Colonic mucosa (tissue), 4 donors: Measurements from ENCODE around the gene FAM98B. TPM values are rescaled to one million over a fixed set of nuclear protein-coding genes. Genes with fewer than 3 reads are reported as not detected.
"Not testable (repeated sequence)": the region's sequence is repeated elsewhere in the genome, so short reads cannot be mapped to it uniquely, and the experiment has no call there.

Experiments
- DNase-seq: peaks from one replicate; pipeline ENCODE4 v3.0.0-alpha.2; 2020
- H3K27ac ChIP-seq: fragments of 200-600 bp; one replicate; pipeline ENCODE4 v1.8.0; 2021
- H3K27me3 ChIP-seq: fragments of 200-600 bp; one replicate; pipeline ENCODE4 v1.8.0; 2021
- H3K36me3 ChIP-seq: fragments of 200-600 bp; one replicate; pipeline ENCODE4 v1.8.0; 2021
- H3K4me1 ChIP-seq: fragments of 200-600 bp; one replicate; pipeline ENCODE4 v1.8.0; 2021; ENCODE audit warnings: mild to moderate bottlenecking
- H3K4me3 ChIP-seq: fragments of 200-600 bp; one replicate; pipeline ENCODE4 v1.8.0; 2021
- H3K9ac ChIP-seq, 2 donors: one replicate each; pipeline ENCODE4 v1.7.0; 2013; ENCODE audit warnings: control low read depth in 2 of 2, low read depth in 2 of 2, low read length in 2 of 2
- H3K9me3 ChIP-seq: fragments of 200-600 bp; one replicate; pipeline ENCODE4 v1.8.0; 2021
- intact Hi-C: fragments of 100-400 bp; cut with DNase I; formaldehyde crosslinking; loops from one replicate; pipeline ENCODE4 v1.14.1; 2022
- total RNA-seq, 2 donors: library from RNA; stranded (reverse); fragmentation: NEBNext Ultra II Directional in 1 of 2; extraction: Animal tissue kit (Norgen Biotek cat#: 25700) in 1 of 2; gene quantifications; one replicate each; pipeline ENCODE4 v1.2.1, GENCODE V29; 2021
- TF ChIP-seq, protein P1 (sequence below): fragments of 200-600 bp; IDR thresholded peaks from one replicate; pipeline ENCODE4 v1.8.0; 2022; ENCODE audit warnings: antibody characterized with exemption, mild to moderate bottlenecking
- donor health status: healthy.
- donor health status: DM: no; HTN: no; CAD: no.
- donor health status: DM: no; HTN: no; CAD: no.

The FAM98B gene
- total RNA-seq, 2 donors from 2014 or later: 20.0 to 20.9 TPM

DNA sequence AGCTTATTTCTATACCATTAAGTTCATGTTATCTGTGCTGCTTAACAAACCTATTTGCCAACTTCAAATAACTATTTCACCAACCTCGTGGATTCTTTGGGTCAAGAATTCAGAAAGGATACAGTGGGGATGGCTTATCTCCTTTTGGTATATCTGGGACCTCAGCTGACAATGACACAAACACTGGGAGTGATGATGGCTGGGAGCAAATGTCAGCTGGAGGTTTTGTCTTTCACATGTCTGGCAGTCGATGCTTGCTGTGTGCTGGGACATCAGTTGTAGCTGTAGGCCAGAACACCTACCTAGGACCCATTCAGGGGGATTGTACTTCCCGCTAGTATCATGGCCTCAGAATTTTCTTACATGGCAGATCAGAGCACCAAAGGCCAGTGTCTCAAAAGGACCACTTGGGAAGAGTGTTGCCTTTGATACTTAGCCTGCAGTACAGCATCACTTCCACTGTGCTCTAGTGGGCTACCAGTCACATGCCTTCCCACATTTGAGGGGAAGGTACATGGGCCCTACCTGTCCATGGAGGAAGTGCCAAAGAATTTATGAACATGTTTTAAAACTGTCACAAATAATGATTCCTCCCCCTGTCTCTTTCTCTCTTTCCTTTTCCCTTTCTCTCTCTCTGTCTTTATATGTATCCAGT is 23.7 kb upstream of the FAM98B start:
- DNase-seq: no peak
- intact Hi-C loops: no loop called here
- H3K9me3 ChIP-seq: no peaks in the 10 kb centered on the region

DNA sequence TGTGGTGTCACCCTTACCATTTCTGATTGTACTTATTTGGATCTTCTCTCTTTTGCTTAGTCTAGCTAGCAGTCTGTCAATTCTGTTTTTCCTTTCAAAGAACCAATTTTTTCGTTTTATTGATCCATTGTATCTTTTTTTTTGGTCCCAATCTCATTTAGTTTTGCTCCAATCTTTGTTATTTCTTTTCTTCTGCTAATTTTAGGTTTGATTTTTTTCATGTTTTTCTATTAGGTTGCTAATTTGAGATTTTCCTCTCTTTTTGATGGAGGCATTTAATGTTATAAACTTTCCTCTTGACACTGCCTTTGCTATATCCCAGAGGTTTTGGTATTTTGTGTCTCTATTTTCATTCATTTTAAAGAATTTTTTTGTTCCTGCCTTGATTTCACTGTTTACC is 16.9 kb upstream of the FAM98B start:
- H3K9ac ChIP-seq: no peak overlapping the region
- intact Hi-C loops: no loop called here
- no peaks in the 10 kb centered on the region for H3K9me3 ChIP-seq
- H3K4me1 ChIP-seq: no peaks in the 10 kb centered on the region
- TF ChIP-seq, protein P1, sequence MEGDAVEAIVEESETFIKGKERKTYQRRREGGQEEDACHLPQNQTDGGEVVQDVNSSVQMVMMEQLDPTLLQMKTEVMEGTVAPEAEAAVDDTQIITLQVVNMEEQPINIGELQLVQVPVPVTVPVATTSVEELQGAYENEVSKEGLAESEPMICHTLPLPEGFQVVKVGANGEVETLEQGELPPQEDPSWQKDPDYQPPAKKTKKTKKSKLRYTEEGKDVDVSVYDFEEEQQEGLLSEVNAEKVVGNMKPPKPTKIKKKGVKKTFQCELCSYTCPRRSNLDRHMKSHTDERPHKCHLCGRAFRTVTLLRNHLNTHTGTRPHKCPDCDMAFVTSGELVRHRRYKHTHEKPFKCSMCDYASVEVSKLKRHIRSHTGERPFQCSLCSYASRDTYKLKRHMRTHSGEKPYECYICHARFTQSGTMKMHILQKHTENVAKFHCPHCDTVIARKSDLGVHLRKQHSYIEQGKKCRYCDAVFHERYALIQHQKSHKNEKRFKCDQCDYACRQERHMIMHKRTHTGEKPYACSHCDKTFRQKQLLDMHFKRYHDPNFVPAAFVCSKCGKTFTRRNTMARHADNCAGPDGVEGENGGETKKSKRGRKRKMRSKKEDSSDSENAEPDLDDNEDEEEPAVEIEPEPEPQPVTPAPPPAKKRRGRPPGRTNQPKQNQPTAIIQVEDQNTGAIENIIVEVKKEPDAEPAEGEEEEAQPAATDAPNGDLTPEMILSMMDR: no peak
- no peaks in the 10 kb centered on the region for H3K36me3 ChIP-seq
- H3K27me3 ChIP-seq: no peaks in the 10 kb centered on the region
- H3K27ac ChIP-seq: no peak overlapping the region
- no peak overlapping the region for H3K4me3 ChIP-seq
- DNase-seq: no peak

More for the DNA sequence above, 23.7 kb upstream of the FAM98B start:
- Histone ChIP-seq H3K4me3 (no peak overlapping the region), H3K27ac (no peak overlapping the region), H3K36me3 (no peaks in the 10 kb centered on the region), H3K4me1 (no peaks in the 10 kb centered on the region), H3K9ac (no peak overlapping the region), H3K27me3 (no peaks in the 10 kb centered on the region)
- TF ChIP-seq, protein P1: no peak

DNA sequence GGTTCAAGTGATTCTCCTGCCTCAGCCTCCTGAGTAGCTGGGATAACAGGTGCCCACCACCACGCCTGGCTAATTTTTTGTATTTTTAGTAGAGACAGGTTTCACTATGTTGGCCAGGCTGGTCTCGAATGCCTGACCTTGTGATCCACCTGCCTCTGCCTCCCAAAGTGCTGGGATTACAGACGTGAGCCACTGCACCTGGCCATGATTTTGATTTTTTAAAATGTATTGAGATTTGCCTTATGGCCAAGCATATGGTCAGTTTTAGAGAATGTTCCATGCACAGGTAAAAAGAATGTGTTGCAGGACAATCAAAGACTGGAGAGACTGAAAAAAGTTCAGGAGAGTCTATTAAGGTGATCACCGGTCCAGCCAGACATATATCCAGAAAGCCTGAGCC is 16.3 kb upstream of the FAM98B start:
- H3K9me3 ChIP-seq, H3K36me3 ChIP-seq, H3K27ac ChIP-seq, intact Hi-C loops, H3K9ac ChIP-seq, H3K4me1 ChIP-seq, H3K4me3 ChIP-seq, DNase-seq, H3K27me3 ChIP-seq: not testable (repeated sequence)

DNA sequence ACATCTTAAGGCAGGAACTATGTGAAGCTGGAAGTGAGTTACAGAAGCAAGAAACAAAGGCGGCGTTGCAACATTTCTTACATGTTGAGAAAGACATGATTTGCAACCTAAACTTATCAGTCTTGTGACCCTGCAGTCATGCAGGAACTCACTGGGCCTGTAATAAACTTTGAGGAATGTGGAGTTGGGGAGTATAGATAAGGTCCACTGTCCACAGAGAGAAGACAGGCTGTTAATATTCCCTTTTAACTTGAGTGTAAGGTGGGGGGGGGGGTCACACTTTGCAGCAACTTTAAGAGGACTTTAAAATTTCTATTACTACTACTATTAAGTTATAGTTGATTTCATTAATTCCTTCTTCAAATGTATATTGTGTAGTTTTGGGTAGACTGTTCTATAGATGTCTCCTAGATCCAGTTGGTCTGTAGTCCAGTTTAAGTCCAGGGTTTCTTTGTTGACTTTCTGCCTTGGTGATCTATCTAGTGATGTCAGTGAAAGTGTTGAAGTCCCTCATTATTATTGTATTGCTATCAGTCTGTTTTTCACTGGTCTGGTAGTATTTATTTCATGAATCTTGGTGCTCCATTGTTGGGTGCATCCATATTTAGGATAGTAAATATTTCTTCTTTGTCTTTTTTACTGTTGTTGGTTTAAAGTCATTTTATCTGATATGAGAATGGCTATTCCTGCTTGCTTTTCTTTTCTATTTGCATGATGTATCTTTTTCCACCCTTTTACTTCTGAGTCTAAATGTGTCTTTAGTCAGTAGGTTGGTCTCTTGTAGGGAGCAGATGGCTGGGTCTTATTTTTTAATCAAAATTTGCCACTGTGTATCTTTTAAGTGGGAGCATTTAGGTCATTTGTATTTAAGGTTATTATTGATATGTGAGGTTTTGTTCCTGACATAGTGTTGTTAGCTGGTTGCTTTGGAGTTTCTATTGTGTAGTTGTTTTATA is 15.6 kb upstream of the FAM98B start:
- Histone ChIP-seq H3K9ac (no peak overlapping the region), H3K36me3 (no peaks in the 10 kb centered on the region), H3K27me3 (no peaks in the 10 kb centered on the region), H3K27ac (no peak overlapping the region), H3K9me3 (no peaks in the 10 kb centered on the region), H3K4me3 (no peak overlapping the region), H3K4me1 (no peaks in the 10 kb centered on the region)
- TF ChIP-seq, protein P1: no peak
- DNase-seq: no peak
- intact Hi-C loops: no loop called here

DNA sequence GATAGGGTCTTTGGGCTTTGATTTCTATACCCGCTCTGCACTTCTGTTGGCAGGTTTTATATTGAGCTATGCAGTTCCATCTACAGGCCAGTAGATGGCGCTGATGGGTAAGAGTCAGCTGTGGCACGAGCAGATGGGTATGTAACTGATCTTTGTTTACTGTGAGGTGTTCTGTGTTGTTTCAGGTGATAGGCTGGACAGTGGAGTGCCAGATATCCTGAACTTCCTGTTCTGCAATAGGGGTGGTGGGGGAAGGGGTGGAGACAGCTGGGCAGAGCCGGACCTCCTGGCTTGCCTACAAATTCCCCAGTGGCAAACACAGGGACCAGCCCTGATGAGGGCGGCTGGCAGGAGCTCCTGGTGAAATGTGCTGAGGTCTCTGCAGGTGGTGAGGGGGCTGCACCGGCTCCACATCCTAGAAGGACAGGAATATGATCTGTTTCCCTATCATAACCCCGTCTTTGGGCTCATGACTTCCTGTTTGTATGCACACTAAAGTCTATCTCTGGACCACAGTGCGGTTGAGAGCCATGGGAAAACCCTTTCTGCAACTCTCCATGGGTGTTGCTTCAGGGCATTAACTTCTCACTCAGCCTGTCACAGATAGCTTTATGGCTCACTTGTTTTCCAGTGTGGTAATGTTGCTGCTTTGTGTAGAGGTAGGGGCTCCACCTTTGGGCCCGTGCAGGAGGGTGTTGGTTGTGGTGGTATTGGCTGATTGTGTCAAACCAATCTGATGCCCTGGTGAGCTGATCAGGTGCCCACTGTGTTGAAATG is 13.4 kb upstream of the FAM98B start:
- Histone ChIP-seq H3K9ac (no peak overlapping the region), H3K27ac (no peak overlapping the region), H3K27me3 (no peaks in the 10 kb centered on the region), H3K9me3 (no peaks in the 10 kb centered on the region), H3K4me3 (no peak overlapping the region), H3K4me1 (no peaks in the 10 kb centered on the region), H3K36me3 (no peaks in the 10 kb centered on the region)
- intact Hi-C loops: loop anchor here (5.0 kb wide), 1 partner anchor 247 kb away; no protein-coding TSS in a partner anchor
- TF ChIP-seq, protein P1: peak; percentile 85
- DNase-seq: peak; percentile 39
